ENCODE measurements around the gene EPHX1.

- no peak for TF ChIP-seq YY1 (IDR thresholded peaks at IDR 0.05; ENCODE audit: low read depth, low read length)
- no peak for TF ChIP-seq POLR2A (IDR thresholded peaks at IDR 0.05; ENCODE audit: control extremely low read depth in 1 of 2, low read depth in 2 of 2, low read length in 2 of 2)
- no peak for TF ChIP-seq TAF1 (IDR thresholded peaks at IDR 0.05; ENCODE audit: low read depth, low read length)
- TF ChIP-seq KDM5A (IDR thresholded peaks at IDR 0.05; ENCODE audit: low read length) = no peak
- TF ChIP-seq EZH2 (IDR thresholded peaks at IDR 0.05; ENCODE audit: low read depth, low read length, severe bottlenecking) = no peak
- no peak for TF ChIP-seq GTF2F1 (IDR thresholded peaks at IDR 0.05; ENCODE audit: borderline replicate concordance, low read depth, low read length)
Measured at GRCh38 chr1:225825078-225825477, 15.2 kb downstream of the EPHX1 start.
